Measurements from ENCODE around the gene TSACC. TPM values are rescaled to one million over a fixed set of nuclear protein-coding genes. Genes with fewer than 3 reads are reported as not detected.

TSACC gene
- total RNA-seq, 4 donors from 2014 or later = not detected

GRCh38 chr1:156394835-156395461 lies 56.6 kb downstream of the TSACC start:
- DNase-seq (ENCODE audit: extremely low spot score) = no peak
- 80% methylated on average over 16 of the region's 16 CpGs for WGBS

More at GRCh38 chr1:156394835-156395461, 56.6 kb downstream of the TSACC start:
- Histone ChIP-seq H3K4me3 (no peak overlapping the region), H3K36me3 (no peaks in the 10 kb centered on the region), H3K27ac (replicated peaks in 1 of 4) (no peak overlapping the region), H3K4me1 (no peaks in the 10 kb centered on the region), H3K9me3 (no peaks in the 10 kb centered on the region), H3K27me3 (peaks cover 0 to 41% (median 7%) of the 10 kb centered on the region in 4 donors)
- TF ChIP-seq POLR2AphosphoS5 (IDR thresholded peaks at IDR 0.05) = no peak
- TF ChIP-seq POLR2A (IDR thresholded peaks at IDR 0.05; ENCODE audit: low read depth) = no peak
- TF ChIP-seq CTCF (IDR thresholded peaks at IDR 0.05) = no peak
- no peak for TF ChIP-seq EP300 (IDR thresholded peaks at IDR 0.05)
- intact Hi-C loops (cut with DNase I) = no loop called here

Other genes with a start within 250 kb of the TSACC start
- 100 to 1,000 TPM; 311 to 589 (median 380) TPM for gene LMNA, start 223.8 kb upstream of the TSACC start, total RNA-seq
- gene SEMA4A, start 184.9 kb upstream of the TSACC start, total RNA-seq = 1 to 10 TPM; 1.7 to 4.1 (median 2.6) TPM
- gene SLC25A44, start 144.4 kb upstream of the TSACC start, total RNA-seq = 10 to 100 TPM in 3 of 4 donors, 1 to 10 TPM in 1; 8.3 to 18.2 (median 15.0) TPM
- 10 to 100 TPM; 45.0 to 60.4 (median 50.2) TPM for gene PMF1, start 125.5 kb upstream of the TSACC start, total RNA-seq
- 1 to 10 TPM in 1 of 4 donors, not detected in 3; 2.4 TPM for gene BGLAP, start 96.3 kb upstream of the TSACC start, total RNA-seq
- gene PAQR6, start 90.5 kb upstream of the TSACC start, total RNA-seq = 1 to 10 TPM; 2.2 to 2.9 (median 2.7) TPM
- 10 to 100 TPM; 52.3 to 96.1 (median 69.4) TPM for gene SMG5, start 55.7 kb upstream of the TSACC start, total RNA-seq
- 1 to 10 TPM in 3 of 4 donors, under 1 TPM in 1; 0.99 to 3.2 (median 1.9) TPM for gene TMEM79, start 54.2 kb upstream of the TSACC start, total RNA-seq
- gene GLMP, start 42.8 kb upstream of the TSACC start, total RNA-seq = 10 to 100 TPM; 27.0 to 47.8 (median 37.5) TPM
- gene VHLL, start 39.2 kb upstream of the TSACC start, total RNA-seq = not detected
- 100 to 1,000 TPM; 172 to 241 (median 222) TPM for gene CCT3, start 234 bp upstream of the TSACC start, total RNA-seq
- not detected for gene RHBG, start 30.7 kb downstream of the TSACC start, total RNA-seq
- gene MEF2D, start 162.2 kb downstream of the TSACC start, total RNA-seq = 100 to 1,000 TPM in 3 of 4 donors, 10 to 100 TPM in 1; 78.0 to 138 (median 115) TPM
- 1 to 10 TPM in 1 of 4 donors, under 1 TPM in 2, not detected in 1; 0.06 to 1.1 (median 0.50) TPM for gene IQGAP3, start 234.0 kb downstream of the TSACC start, total RNA-seq
- gene TTC24, start 241.2 kb downstream of the TSACC start, total RNA-seq = not detected

All from esophagus muscularis mucosa (tissue), 4 donors.